Activated T-helper 9 cell treated with anti-CD3 and anti-CD28 coated beads, Interleukin-2, amount 50 U/mL, for 16 hours (primary cell): Measurements from ENCODE around the gene BSCL2.
"Not testable (repeated sequence)": the region's sequence is repeated elsewhere in the genome, so short reads cannot be mapped to it uniquely, and the experiment has no call there.

Experiments
- DNase-seq: peaks from one replicate; pipeline ENCODE4 v3.0.0-alpha.2; 2020; ENCODE audit warnings: low read depth

The BSCL2 gene

DNA sequence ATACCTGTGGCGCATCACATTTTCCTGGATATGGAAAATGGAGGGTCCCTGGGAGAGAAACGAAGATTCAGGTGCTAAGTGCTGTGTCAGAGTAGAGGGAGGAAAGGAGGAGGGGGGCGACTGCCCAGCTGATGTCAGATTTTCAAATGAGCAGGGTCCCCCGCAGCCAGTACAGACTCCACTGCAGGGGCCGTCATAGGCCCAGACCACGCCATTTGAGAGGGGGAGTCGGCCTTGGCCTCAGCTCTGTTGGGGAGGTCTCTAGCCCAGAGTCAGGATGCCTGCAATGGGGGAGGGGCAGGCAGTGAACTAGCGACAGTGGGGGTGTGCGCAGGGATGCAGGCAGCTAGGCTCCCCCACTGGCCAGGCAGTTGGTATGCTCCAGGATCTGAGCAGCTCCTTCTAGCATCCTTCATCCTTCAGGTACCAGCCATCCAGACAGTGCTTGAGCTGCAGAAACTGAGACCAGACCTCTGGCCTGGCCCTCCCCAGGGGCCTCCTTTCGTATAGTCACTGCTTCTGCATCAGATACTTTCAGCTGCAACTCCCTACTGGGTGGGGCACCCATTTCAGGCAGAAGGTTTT lies at the start of gene BSCL2, which contains the start of gene GNG3:
BSCL2 (minus strand) TSS at position 148 of the 585 bp plus-strand sequence. CDS start 229 bp downstream, outside the sequence.
GNG3 (plus strand) TSS at position 400 of the 585 bp plus-strand sequence. CDS start 620 bp downstream, outside the sequence.
- DNase-seq = no peak

- DNase-seq = no peak
These were observed 47.9 kb upstream of the BSCL2 start for GRCh38 chr11:62755086-62755615.

DNA sequence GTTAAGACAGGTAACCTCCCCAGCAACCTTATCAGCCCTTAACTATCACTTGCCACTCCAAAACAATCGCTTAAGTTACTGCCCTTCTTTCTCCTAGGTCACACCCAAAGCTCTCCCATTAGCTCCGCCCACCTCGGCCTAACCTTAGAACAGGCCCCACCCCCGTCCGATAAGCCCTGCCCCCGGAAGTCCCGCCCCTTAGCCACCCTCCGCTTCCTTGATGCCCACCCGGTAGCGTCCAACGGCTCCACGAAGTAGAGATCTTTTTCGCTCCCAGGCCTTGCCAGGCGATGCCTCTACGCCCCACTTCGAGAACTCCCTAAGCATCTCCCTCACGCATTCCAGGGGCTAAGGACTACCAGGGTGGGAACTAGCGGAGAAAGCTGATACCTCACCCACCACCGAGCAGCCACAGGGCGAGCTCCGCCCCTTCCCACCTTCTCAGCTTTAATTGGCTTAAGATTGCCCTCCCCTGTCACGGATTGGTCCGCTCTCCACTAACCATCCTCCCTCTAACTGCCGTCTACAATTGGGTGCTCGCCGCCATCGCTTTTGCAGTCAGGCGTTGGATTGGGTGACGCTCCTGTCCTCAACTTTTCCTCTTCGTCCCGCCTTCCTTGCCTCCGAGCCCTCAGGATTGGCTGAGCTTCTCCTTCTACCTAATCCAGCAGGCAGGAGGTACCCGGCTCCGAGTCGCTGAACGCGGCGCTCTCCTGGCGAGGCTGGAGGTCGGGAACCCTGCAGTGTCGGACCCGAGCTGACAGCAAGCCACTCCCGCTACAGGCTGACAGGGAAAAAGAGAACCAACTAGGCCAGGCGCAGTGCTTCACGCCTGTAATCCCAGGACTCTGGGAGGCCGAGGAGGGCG lies 46.7 kb upstream of the BSCL2 start, which contains the start of gene ZBTB3:
ZBTB3 (minus strand) TSS at position 425 of the 868 bp plus-strand sequence. CDS start 496 bp downstream, outside the sequence.
- DNase-seq = peak; percentile 92

DNA sequence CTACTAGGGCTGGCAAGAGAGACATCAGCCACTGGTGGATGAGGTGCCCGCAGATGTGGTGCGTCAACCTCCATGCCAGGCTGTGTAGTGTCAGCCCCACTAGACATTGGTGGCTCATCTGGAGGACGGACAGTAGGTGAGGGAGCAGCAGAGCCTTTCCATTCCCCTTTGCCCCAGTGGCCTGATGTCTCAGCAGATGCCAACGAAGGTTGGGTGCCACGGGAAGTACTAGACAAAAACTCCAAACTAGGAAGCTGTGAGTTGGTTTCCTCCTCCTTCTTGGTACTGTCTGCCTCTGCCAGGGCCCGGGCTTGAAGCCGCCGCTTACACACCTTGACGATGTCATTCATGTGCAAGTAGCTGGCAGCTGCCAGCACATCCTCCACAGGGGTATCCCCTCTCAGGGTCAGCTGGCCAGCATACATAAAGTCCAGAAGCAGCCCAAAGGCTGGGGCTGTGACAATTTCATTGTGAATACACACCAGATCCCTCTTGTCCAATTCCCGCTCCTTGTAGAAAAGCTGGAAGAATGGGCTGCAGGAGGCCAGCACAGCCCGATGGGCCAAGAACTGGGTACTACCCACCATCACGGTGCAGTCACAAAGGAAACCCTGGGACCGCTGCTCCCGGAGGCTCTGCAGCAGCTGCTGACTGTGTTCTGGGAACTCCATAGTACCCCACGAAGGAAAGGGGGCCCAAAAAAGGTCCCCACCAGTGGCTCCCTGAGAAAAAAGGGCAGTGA lies 45.9 kb upstream of the BSCL2 start:
- DNase-seq = no peak

DNA sequence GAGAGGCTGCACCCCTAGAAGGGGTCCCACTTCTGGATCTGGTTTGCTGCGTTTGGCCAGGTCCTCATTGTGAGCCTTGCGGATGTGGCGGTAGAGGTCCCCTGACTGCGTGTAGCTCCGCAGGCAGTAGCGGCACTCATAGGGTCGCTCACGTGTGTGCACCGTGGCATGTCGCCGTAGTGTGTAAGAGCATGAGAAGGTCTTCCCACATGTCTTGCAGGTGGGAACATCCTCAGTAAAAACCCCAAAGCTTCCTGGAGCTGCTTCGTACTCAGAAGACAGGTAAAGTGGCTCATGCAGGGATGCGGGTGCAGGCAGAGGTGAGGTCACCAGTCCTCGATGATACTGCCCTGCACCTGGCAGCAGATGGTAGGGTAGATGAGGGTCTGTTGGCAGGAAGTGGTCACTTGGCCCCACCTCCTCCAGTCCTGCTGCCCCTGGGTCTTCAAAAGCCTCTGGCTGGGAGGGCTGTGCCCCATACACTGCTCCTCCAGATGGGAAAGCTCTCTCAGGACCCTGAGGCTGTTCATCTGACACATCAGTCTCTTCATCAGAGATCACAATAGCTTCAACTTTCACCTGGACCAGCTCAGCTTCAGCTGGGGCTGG lies 45.1 kb upstream of the BSCL2 start:
- DNase-seq = no peak

DNA sequence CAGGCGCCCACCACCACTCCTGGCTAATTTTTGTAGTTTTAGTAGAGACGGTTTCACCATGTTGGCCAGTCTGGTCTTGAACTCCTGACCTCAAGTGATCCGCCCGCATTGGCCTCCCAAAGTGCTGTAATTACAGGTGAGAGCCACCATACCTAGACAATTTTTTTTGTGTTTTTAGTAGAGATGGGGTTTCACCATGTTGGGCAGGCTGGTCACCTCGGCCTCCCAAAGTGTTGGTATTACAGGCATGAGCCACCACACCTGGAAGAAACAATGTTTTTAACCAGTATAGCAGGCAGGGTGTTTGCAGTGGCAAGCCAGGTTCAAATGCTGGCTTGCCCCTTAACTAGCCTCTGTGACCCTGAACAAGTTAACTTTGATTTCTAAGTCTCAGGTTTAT lies 42.7 kb upstream of the BSCL2 start:
- DNase-seq = not testable (repeated sequence)

- DNase-seq = no peak
These were observed 40.4 kb upstream of the BSCL2 start for GRCh38 chr11:62747475-62748160.

DNA sequence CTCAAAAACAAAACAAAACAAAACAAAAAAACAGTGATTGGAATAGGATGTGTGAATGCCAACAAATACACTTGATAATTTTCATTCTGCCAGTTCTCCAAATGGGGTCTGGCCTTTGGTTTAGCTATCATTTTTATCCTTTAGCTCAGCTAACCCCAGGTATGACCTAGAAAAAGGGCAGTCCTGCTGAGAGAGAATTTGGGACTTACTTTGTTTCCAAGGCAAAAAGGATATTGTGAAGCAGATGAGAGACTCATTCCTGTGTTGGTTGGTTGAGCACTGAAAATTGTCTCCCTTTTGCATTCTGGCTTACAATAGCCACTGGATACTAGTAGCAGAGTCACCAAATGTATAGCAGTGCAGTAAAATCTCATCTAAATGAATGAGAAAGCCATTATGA lies 30.0 kb upstream of the BSCL2 start:
- DNase-seq = no peak

- no peak for DNase-seq
These were observed 25.6 kb upstream of the BSCL2 start for GRCh38 chr11:62732830-62733229.

- DNase-seq = not testable (repeated sequence)
These were observed 22.9 kb upstream of the BSCL2 start for GRCh38 chr11:62730076-62730475.

DNA sequence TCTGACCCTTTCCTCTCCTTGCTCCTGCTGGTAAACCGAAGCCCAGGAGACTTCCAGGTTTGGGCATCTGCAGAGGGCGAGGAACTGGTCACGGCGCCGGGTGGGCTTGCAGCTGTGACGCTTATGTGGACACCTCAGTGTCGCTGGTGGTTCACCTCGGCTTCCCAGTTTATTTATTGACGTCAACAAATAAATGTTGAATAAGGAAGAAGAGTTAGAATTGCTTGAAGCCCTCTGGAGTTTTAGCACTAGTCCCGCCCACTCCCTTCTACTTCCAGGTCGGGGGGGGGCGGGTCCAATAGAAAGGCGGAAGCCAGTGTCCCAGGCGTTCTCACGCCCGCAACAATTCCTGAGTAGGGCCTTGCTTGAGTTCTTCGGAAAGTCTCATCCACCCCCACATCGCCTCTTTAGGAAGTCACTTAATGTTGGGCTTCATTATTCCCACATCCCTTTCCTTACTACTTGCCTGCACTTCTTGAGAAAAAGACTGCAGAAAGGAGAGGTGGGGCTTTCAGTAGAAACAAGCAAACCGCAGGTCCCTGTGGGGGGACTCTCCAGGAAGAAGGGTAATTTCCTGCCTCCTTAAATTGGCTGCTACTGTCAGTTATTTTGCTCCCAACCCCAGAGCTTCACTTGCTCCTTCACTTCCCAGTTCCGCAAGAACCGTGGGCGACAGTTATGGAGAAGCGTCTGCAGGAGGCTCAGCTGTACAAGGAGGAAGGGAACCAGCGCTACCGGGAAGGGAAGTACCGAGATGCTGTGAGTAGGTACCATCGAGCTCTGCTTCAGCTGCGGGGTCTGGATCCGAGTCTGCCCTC lies 21.2 kb upstream of the BSCL2 start, which contains the start of gene TTC9C:
TTC9C (plus strand) TSS at position 316 of the 818 bp plus-strand sequence; CDS start at position 679, 363 bp downstream.
- peak; percentile 78 for DNase-seq

- peak; percentile 68 for DNase-seq
These were observed 20.6 kb upstream of the BSCL2 start for GRCh38 chr11:62727872-62728170.

DNA sequence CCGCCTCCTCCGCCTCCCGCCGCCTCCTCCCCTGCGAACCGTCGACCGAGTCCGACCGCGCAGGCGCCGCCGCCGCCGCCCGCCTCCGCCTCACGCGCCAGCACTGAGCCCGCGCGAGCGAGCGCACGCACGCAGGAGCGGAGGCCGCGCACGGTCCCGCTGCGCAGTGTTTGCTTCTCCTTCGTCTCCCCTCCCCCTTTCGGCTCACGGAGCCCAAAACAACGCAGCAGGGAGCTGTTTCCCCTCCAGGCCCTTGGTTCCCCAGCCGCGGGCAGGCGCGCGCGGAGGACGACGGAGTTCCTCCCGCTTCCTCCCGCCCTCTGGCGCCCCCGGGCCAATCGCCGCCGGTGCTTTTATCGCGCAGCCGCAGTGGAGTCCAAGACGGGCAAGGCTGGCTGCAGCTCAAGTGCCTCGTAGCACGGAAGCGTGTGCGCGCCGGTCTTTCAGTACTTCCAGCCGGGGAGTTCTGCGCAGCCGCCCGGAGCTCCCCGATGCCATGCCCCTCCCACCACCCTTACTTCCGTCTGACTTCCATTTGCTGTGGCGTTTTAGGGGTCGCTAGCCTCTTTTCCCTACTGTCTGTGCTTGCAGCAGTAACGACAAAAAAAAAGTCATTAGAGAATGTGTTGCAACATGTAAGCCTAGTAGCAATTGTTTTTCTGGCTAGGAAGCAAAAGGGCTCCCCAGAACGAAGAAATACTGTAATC lies 20.1 kb upstream of the BSCL2 start, which contains the start of gene HNRNPUL2:
HNRNPUL2 (minus strand) TSS at position 293 of the 707 bp plus-strand sequence. CDS start 301 bp downstream, outside the sequence.
- peak; percentile 98 for DNase-seq

DNA sequence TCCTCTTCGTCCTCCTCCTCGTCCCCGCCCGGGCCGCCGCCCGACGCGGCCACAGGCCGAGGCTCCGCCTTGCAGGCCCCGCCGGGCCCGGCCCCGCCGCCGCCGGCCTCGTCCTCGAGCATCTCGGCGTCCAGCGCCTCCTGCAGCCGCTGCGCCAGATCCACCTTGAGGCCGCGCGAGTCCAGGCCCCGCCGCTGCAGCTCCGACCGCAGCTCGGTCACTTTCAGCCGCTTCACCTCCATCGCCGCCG lies 19.6 kb upstream of the BSCL2 start:
- DNase-seq = no peak

DNA sequence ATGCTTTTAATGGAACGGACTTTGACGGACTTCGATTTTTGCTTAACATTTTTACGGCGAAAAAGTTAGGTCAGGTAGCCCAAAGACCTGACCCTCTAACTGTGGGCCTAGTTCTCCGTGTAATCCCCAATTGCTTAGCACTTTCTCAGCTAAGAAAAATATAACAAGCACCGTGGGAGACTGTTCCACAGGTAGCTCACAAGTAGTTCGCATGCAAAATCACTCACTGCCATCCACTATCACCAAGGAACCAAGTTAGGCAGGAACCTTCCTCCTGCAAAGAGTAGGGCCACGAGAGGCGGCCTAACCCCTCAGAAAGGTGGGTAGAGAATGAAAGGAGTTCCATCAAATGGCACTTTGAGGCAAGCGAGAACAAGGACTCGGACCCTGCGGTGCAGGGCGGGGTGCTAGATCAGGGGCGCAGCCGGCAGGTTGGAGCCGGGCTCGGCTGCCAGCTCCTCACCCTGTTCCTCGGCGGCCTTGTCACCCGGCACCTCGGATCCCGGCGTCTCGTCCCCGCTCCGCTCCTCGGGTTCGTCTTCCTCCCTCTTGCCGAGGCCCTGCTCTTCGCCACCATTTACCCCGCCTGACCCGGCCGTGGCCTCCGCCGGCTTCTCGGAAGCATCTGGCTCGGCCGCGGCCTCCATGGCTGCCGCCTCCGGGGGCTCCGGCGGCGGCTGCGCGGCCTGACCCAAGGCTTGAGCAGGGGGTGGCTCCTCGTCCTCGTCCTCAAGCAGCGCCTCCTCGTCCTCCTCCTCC lies 19.1 kb upstream of the BSCL2 start:
- no peak for DNase-seq

DNA sequence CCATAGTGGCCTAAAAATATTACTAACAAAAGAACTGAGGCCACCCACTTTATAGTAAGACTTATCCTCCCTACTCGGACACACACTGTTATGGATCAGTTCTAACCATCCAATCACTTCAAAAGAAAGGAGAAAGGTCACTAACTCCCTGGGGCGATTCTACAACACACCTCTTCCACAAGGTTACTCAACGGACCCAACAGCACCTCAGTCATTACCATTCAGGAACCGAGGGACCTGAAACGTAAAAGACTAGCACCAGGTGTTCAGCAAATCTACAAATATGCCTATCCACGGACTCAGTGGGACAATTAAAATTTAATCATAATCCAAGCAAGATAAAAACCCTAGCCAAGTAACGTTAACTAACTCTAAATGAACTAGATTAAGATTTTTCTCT lies 18.4 kb upstream of the BSCL2 start:
- DNase-seq = no peak

DNA sequence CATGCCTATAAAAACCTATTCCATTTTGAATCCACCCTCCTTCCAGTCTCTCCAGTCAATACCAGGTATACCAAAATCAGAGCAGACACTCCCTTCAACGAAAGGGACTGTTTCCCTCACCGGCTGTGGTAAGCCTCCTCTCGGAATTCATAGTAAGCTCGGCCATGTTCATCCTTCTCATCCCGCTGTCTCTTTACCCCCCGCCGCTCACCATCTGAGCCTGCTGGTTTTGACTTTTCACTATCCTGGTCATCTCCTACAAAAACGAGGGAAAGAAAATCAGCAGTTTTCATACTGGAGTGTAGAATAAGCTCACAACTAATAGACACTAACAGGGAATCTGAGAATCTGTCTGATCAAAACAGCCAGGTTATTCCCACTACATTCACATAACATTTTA lies 16.9 kb upstream of the BSCL2 start:
- DNase-seq = no peak

- DNase-seq = no peak
These were observed 14.8 kb upstream of the BSCL2 start for GRCh38 chr11:62721994-62722393.
